Suprapubic skin (tissue), 4 donors: ENCODE measurements around the gene TMEM54. TPM values are rescaled to one million over a fixed set of nuclear protein-coding genes. Genes with fewer than 3 reads are reported as not detected.

ENCODE experiments used
- DNase-seq, 2 donors: peaks; one replicate each; pipeline ENCODE4 v3.0.0-alpha.2; 2019; ENCODE audit warnings: low spot score in 2 of 2
- H3K27ac ChIP-seq: fragments of 200-600 bp; sonication (generic); one replicate; pipeline ENCODE4 v1.5.1; 2019
- H3K27me3 ChIP-seq: fragments of 200-600 bp; sonication (generic); one replicate; pipeline ENCODE4 v1.5.1; 2019
- H3K36me3 ChIP-seq: fragments of 200-600 bp; sonication (generic); one replicate; pipeline ENCODE4 v1.5.1; 2019
- H3K4me1 ChIP-seq: fragments of 200-600 bp; sonication (generic); one replicate; pipeline ENCODE4 v1.5.1; 2019
- H3K4me3 ChIP-seq: fragments of 200-600 bp; sonication (generic); one replicate; pipeline ENCODE4 v1.5.1; 2019; ENCODE audit warnings: mild to moderate bottlenecking
- H3K9me3 ChIP-seq: fragments of 200-600 bp; sonication (generic); one replicate; pipeline ENCODE4 v1.5.1; 2019
- EP300 ChIP-seq: sonication (generic); formaldehyde crosslinking; IDR thresholded peaks from one replicate; pipeline ENCODE4 v1.6.1; 2017; ENCODE audit warnings: antibody characterized with exemption
- POLR2A ChIP-seq, 2 donors: fragments of 450-650 bp; IDR thresholded peaks; one replicate each; pipeline ENCODE4 v1.6.1; 2017; ENCODE audit warnings: antibody characterized with exemption in 2 of 2, mild to moderate bottlenecking in 2 of 2, moderate library complexity in 2 of 2
- POLR2AphosphoS5 ChIP-seq, 3 donors: sonication (generic); formaldehyde crosslinking; IDR thresholded peaks; one replicate each; pipeline ENCODE4 v1.6.1; 2017; ENCODE audit warnings: antibody characterized with exemption in 3 of 3
- WGBS: methylation state at CpG from one replicate; pipeline ENCODE4 v1.1.5; 2018; 5-methylcytosine and 5-hydroxymethylcytosine counted together
- total RNA-seq, 4 donors: library from RNA; depleted of rRNA; stranded (reverse); fragments of >200 nt; gene quantifications; one replicate each; pipeline ENCODE4 v1.1.0, GENCODE V29; 2016
- TF ChIP-seq, protein P1 (sequence below), 2 donors: fragments of 200-600 bp in 1 of 2; fragments of 450-650 bp in 1 of 2; sonication (generic) in 1 of 2; IDR thresholded peaks; one replicate each; pipeline ENCODE4 v1.5.1; 2016 to 2019; ENCODE audit warnings: antibody characterized with exemption in 2 of 2, mild to moderate bottlenecking in 1 of 2, moderate library complexity in 1 of 2

The TMEM54 gene, protein sequence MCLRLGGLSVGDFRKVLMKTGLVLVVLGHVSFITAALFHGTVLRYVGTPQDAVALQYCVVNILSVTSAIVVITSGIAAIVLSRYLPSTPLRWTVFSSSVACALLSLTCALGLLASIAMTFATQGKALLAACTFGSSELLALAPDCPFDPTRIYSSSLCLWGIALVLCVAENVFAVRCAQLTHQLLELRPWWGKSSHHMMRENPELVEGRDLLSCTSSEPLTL
- 100 to 1,000 TPM in 3 of 4 donors, 10 to 100 TPM in 1; 61.9 to 283 (median 228) TPM for total RNA-seq

- Histone ChIP-seq H3K27me3 (no peaks in the 10 kb centered on the region), H3K4me1 (peaks cover 20% of the 10 kb centered on the region), H3K9me3 (no peaks in the 10 kb centered on the region), H3K27ac (peak within 1 kb of the TSS; percentile 60), H3K36me3 (no peaks in the 10 kb centered on the region), H3K4me3 (peak within 1 kb of the TSS; percentile 79)
- no peak for DNase-seq
- WGBS = 0% methylated on average over 4 of the region's 92 CpGs
- TF ChIP-seq, protein P1, sequence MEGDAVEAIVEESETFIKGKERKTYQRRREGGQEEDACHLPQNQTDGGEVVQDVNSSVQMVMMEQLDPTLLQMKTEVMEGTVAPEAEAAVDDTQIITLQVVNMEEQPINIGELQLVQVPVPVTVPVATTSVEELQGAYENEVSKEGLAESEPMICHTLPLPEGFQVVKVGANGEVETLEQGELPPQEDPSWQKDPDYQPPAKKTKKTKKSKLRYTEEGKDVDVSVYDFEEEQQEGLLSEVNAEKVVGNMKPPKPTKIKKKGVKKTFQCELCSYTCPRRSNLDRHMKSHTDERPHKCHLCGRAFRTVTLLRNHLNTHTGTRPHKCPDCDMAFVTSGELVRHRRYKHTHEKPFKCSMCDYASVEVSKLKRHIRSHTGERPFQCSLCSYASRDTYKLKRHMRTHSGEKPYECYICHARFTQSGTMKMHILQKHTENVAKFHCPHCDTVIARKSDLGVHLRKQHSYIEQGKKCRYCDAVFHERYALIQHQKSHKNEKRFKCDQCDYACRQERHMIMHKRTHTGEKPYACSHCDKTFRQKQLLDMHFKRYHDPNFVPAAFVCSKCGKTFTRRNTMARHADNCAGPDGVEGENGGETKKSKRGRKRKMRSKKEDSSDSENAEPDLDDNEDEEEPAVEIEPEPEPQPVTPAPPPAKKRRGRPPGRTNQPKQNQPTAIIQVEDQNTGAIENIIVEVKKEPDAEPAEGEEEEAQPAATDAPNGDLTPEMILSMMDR (IDR thresholded peaks at IDR 0.05) = no peak
- TF ChIP-seq POLR2A (IDR thresholded peaks at IDR 0.05) (no peak), EP300 (no peak), POLR2AphosphoS5 (IDR thresholded peaks at IDR 0.05) (no peak)
These were observed at the start of gene TMEM54 for GRCh38 chr1:32900956-32901822. Gene TMEM54, minus strand, starts transcription at chr1:32901389. Its CDS starts 151 bp downstream, at chr1:32901238.

- peak overlapping the region; percentile 62 for H3K27ac ChIP-seq
- 48% methylated on average over 5 of the region's 5 CpGs for WGBS
- DNase-seq = no peak
- H3K9me3 ChIP-seq = no peaks in the 10 kb centered on the region
- H3K27me3 ChIP-seq = no peaks in the 10 kb centered on the region
- no peak overlapping the region for H3K4me3 ChIP-seq
- H3K4me1 ChIP-seq = peaks cover 19% of the 10 kb centered on the region
- peaks cover 42% of the 10 kb centered on the region for H3K36me3 ChIP-seq
- TF ChIP-seq, protein P1 (IDR thresholded peaks at IDR 0.05) = no peak
- TF ChIP-seq POLR2A (IDR thresholded peaks at IDR 0.05) = no peak
- no peak for TF ChIP-seq EP300
- no peak for TF ChIP-seq POLR2AphosphoS5 (IDR thresholded peaks at IDR 0.05)
These were observed 48.3 kb upstream of the TMEM54 start for GRCh38 chr1:32949519-32949918.

DNA sequence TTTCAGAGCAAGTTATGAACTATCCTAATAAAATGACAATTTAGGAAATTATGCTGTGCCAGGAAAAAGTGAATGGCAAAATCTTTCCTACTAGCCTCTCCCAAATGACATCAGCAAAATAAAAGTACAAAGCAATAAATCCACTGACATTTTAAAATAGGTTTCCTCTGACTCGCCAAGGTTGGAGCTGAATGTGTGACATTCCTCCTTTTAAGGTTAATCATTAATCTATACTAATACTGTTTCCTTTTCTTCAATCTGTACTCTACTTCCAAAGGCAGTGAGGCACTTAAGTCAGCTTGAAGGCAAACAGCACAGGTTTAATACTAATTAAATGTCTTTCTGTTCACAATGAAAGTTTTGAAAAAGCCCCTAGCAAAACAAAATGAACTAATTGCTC, 47.7 kb upstream of the TMEM54 start:
- DNase-seq = no peak
- Histone ChIP-seq H3K9me3 (no peaks in the 10 kb centered on the region), H3K27me3 (no peaks in the 10 kb centered on the region), H3K4me1 (peaks cover 19% of the 10 kb centered on the region), H3K36me3 (peaks cover 48% of the 10 kb centered on the region), H3K4me3 (no peak overlapping the region), H3K27ac (peak overlapping the region; percentile 62)
- TF ChIP-seq, protein P1 (IDR thresholded peaks at IDR 0.05) = no peak
- no peak for TF ChIP-seq POLR2AphosphoS5 (IDR thresholded peaks at IDR 0.05)
- 35% methylated on average over 1 of the region's 1 CpG for WGBS

DNA sequence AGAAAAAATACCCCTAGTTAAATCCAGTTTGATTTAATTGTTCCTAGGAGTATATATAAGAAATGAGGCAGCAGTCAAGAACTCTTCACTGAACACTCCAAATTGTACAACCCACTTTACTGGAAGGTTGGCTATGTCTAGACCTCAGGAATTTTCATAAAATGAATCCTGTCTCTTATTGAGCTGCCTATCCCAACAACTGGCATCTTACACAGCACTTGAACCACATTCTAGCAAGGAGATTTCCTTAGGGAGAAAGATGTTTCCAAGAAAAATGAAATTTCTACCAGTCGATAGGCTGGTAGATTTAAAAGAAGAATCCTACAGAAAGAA, 47.2 kb upstream of the TMEM54 start:
- no peaks in the 10 kb centered on the region for H3K9me3 ChIP-seq
- no peak overlapping the region for H3K4me3 ChIP-seq
- WGBS = 74% methylated on average over 1 of the region's 1 CpG
- H3K36me3 ChIP-seq = peaks cover 54% of the 10 kb centered on the region
- TF ChIP-seq POLR2A (IDR thresholded peaks at IDR 0.05) = no peak
- TF ChIP-seq POLR2AphosphoS5 (IDR thresholded peaks at IDR 0.05) = no peak
- no peak for TF ChIP-seq EP300
- TF ChIP-seq, protein P1 (IDR thresholded peaks at IDR 0.05) = no peak
- H3K27ac ChIP-seq = peak overlapping the region; percentile 40
- peaks cover 19% of the 10 kb centered on the region for H3K4me1 ChIP-seq
- DNase-seq = no peak
- H3K27me3 ChIP-seq = no peaks in the 10 kb centered on the region

GRCh38 chr1:32947669-32948389, 46.6 kb upstream of the TMEM54 start:
- Histone ChIP-seq H3K27ac (peak overlapping the region; percentile 40), H3K36me3 (peaks cover 59% of the 10 kb centered on the region), H3K27me3 (no peaks in the 10 kb centered on the region), H3K4me3 (no peak overlapping the region), H3K4me1 (peaks cover 19% of the 10 kb centered on the region), H3K9me3 (no peaks in the 10 kb centered on the region)
- DNase-seq = no peak
- TF ChIP-seq POLR2A (IDR thresholded peaks at IDR 0.05) (no peak), POLR2AphosphoS5 (IDR thresholded peaks at IDR 0.05) (no peak), EP300 (no peak)
- TF ChIP-seq, protein P1 (IDR thresholded peaks at IDR 0.05) = no peak
- 79% methylated on average over 6 of the region's 6 CpGs for WGBS
